ENCODE measurements around the gene RAET1G.
"Not testable (repeated sequence)": the region's sequence is repeated elsewhere in the genome, so short reads cannot be mapped to it uniquely, and the experiment has no call there.

Gene RAET1G

DNA sequence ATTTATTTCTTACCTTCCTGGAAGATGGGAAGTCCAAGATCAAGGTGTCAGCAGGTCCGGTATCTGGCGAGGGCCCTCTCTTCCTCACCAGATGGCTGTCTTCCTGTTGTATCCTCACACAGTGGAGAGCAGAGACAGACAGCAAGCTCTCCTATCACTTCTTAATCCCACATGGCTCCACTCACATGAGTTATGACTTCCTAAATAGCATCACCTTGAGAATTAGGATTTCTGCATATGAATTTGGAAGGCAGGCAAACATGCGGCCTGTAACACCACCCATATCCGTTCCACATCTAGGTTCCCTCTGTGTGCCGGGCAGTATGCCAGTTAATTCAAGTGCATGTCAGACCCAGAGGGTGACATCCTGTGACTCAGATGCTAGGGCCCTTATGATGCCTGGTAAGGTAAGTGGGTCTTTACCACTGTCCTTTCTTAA is 27.1 kb downstream of the RAET1G start:
- in situ Hi-C loops (cut with MboI; ENCODE audit: low pct_unique_long_range_greater_than_20kb, low sequenced_read_pairs, unreplicated experiment), result no loop called here
- no peak for DNase-seq (ENCODE audit: low spot score)
- TF ChIP-seq, protein P1, sequence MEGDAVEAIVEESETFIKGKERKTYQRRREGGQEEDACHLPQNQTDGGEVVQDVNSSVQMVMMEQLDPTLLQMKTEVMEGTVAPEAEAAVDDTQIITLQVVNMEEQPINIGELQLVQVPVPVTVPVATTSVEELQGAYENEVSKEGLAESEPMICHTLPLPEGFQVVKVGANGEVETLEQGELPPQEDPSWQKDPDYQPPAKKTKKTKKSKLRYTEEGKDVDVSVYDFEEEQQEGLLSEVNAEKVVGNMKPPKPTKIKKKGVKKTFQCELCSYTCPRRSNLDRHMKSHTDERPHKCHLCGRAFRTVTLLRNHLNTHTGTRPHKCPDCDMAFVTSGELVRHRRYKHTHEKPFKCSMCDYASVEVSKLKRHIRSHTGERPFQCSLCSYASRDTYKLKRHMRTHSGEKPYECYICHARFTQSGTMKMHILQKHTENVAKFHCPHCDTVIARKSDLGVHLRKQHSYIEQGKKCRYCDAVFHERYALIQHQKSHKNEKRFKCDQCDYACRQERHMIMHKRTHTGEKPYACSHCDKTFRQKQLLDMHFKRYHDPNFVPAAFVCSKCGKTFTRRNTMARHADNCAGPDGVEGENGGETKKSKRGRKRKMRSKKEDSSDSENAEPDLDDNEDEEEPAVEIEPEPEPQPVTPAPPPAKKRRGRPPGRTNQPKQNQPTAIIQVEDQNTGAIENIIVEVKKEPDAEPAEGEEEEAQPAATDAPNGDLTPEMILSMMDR (IDR thresholded peaks at IDR 0.05; ENCODE audit: extremely low read depth, insufficient read depth, missing control alignments), result no peak

DNA sequence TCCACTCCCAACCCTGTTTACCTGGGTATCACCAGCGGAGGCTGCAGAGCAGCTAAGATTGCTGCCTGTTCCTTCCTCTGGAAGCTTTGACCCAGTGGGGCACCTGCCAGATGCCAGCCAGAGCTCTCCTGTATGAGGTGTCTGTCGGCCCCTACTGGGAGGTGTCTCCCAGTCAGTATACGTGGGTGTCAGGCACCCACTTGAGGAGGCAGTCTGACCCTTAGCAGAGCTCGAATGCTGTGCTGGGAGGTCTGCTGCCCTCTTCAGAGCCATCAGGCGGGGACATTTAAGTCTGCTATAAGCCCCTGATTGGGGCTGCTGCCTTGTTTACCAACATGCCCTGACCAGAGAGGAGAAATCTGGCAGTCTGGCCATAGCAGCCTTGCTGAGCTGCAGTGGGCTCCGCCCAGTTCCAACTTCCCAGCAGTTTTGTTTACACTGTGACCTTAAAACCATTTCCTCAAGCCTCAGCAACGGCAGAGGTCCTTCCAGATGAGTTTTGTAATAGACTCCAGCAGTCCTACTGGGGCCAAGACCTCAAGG is 27.8 kb downstream of the RAET1G start:
- no peak for DNase-seq (ENCODE audit: low spot score)
- in situ Hi-C loops (cut with MboI; ENCODE audit: low pct_unique_long_range_greater_than_20kb, low sequenced_read_pairs, unreplicated experiment), result no loop called here
- TF ChIP-seq, protein P1 (IDR thresholded peaks at IDR 0.05; ENCODE audit: extremely low read depth, insufficient read depth, missing control alignments), result no peak

DNA sequence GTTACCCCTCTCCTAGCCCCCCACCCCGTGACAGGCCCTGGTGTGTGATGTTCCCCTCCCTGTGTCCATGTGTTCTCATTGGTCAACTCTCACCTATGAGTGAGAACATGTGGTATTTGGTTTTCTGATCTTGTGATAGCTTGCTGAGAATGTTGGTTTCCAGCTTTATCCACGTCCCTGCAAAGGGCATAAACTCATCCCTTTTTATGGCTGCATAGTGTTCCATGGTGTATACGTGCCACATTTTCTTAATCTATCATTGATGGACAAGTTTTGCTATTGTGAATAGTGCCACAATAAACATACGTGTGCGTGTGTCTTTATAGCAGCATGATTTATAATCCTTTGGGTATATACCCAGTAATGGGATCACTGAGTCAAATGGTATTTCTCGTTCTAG is 31.1 kb downstream of the RAET1G start:
- in situ Hi-C loops (cut with MboI; ENCODE audit: low pct_unique_long_range_greater_than_20kb, low sequenced_read_pairs, unreplicated experiment); DNase-seq (ENCODE audit: low spot score): not testable (repeated sequence)

GRCh38 chr6:149891259-149891658 is 31.7 kb downstream of the RAET1G start:
- TF ChIP-seq, protein P1 (IDR thresholded peaks at IDR 0.05; ENCODE audit: extremely low read depth, insufficient read depth, missing control alignments), result no peak
- DNase-seq (ENCODE audit: low spot score), result no peak
- in situ Hi-C loops (cut with MboI; ENCODE audit: low pct_unique_long_range_greater_than_20kb, low sequenced_read_pairs, unreplicated experiment), result no loop called here

GRCh38 chr6:149890629-149891045 is 32.3 kb downstream of the RAET1G start:
- DNase-seq (ENCODE audit: low spot score), result no peak
- in situ Hi-C loops (cut with MboI; ENCODE audit: low pct_unique_long_range_greater_than_20kb, low sequenced_read_pairs, unreplicated experiment), result no loop called here

GRCh38 chr6:149889326-149889725 is 33.6 kb downstream of the RAET1G start:
- TF ChIP-seq, protein P1 (IDR thresholded peaks at IDR 0.05; ENCODE audit: extremely low read depth, insufficient read depth, missing control alignments), result no peak
- no peak for DNase-seq (ENCODE audit: low spot score)
- in situ Hi-C loops (cut with MboI; ENCODE audit: low pct_unique_long_range_greater_than_20kb, low sequenced_read_pairs, unreplicated experiment), result no loop called here

More at GRCh38 chr6:149890629-149891045, 32.3 kb downstream of the RAET1G start:
- TF ChIP-seq, protein P1 (IDR thresholded peaks at IDR 0.05; ENCODE audit: extremely low read depth, insufficient read depth, missing control alignments), result no peak

DNA sequence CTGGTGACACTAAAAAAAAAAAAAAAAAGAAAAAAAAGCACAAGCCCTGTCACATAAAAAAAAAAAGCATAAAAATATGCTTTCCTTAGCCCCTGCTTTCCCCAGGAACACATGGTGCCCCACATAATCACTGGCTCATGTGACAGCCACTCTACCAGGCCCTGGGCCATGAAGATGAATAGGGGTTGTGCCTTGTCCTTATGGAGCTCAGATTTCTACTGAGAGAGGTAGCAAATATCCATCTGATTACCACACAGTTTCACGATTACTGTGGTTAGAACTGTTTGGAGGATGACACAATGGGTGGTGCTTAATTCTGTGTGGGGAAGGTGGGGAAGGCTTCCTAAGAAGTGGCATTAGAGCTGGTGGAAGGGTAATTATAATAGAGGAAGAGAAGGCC is 34.3 kb downstream of the RAET1G start:
- TF ChIP-seq, protein P1 (IDR thresholded peaks at IDR 0.05; ENCODE audit: extremely low read depth, insufficient read depth, missing control alignments), result no peak
- in situ Hi-C loops (cut with MboI; ENCODE audit: low pct_unique_long_range_greater_than_20kb, low sequenced_read_pairs, unreplicated experiment), result no loop called here
- no peak for DNase-seq (ENCODE audit: low spot score)
